NCI-H1092 (cell line): Measurements from ENCODE around the gene DIRAS1.
"Not testable (repeated sequence)": the region's sequence is repeated elsewhere in the genome, so short reads cannot be mapped to it uniquely, and the experiment has no call there.

Experiments
- DNase-seq: peaks from one replicate; lab custom pipeline; 2025; lab: John Stamatoyannopoulos, UW

Gene DIRAS1

GRCh38 chr19:2676823-2677222 lies 44.3 kb downstream of the DIRAS1 start:
- no peak for DNase-seq

DNA sequence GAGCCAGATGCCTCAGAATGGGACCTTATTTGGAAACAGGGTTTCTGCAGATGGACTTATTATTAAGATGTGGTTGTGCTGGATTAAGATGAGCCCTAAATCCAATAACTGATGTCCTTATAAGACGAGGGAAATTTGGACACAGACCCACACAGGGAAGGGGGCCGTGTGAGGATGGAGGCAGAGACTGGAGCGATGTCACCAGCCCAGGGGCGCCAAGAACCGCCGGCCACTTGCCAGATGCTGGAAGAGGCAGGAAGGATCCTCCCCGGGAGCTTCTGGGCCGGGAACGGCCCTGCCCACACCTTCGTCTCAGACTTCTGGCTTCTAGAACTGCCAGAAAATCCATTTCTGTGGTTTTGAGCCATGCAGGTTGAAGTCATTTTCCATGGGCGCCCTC lies 45.3 kb downstream of the DIRAS1 start:
- no peak for DNase-seq

GRCh38 chr19:2670217-2670616 lies 51.0 kb downstream of the DIRAS1 start:
- no peak for DNase-seq

DNA sequence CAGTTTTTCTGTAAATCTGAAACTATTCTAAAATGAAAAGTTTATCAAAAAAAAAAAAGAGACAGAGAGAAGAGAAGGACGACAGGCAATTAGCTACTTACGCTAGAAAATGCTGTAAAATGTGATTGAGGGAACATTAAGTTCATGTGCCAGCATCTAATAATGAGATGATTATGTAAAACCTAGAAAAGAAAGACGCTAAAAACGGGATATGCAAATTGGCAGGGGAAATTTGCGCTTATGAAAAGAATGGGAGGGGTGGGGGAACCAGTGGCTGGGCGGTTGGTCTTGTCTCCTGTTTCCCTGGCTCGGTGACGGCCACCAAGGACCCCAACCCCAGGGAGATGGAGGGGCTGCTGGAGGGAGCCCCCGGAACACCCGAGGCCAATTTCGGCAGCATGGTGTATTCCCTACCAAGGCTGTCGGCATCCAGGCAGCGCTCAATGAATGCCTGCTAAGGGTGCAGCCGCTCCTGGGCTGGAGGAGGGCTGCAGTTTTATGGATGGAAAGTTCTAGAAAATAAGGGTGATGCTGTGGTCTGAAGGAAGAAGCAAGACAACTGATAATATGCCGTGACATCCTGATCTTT lies 52.9 kb downstream of the DIRAS1 start:
- no peak for DNase-seq

DNA sequence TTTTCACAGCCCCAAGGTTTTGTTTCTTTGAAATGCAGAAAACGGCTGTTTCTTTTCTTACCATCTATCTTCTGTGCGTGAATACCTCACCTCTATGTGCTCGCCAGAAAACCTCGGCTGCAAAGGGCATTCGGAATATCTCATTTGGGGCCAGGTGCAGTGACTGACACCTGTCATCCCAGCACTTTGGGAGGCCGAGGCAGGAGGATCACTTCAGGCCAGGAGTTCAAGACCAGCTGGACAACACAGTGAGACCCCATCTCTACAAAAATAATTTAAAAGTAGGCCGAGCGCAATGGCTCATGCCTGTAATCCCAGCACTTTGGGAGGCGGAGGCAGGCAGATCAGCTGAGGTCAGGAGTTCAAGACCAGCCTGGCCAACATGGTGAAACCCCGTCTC lies 53.8 kb downstream of the DIRAS1 start:
- DNase-seq: not testable (repeated sequence)

GRCh38 chr19:2666344-2666994 lies 54.7 kb downstream of the DIRAS1 start:
- no peak for DNase-seq

DNA sequence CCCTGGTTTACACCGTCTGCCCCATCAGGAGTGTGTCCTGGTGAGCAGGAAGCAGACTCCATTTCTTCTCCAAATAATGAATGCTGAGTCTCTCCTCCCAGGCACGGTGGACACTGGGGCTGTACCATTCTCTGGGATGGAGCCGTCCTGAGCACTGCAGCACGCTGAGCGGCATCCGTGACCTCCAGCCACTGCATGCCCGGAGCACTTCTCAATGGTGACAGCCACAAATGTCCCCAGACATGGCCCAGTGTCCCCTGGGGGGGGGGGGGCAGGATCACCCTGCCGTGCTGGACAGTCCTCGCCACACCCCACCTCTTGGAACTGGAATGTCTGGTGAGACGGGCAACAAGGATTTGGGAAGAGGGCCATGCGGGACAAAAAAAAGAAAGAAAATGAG lies 56.1 kb downstream of the DIRAS1 start:
- no peak for DNase-seq
